GM18907 (cell line): ENCODE results near the gene EPHB3.
"Not testable (repeated sequence)": the region's sequence is repeated elsewhere in the genome, so short reads cannot be mapped to it uniquely, and the experiment has no call there.

ENCODE experiments used
- ATAC-seq: cut with Tn5 transposase; IDR thresholded peaks from one replicate; pipeline ENCODE4 v1.9.1; 2021; ENCODE audit warnings: mild to moderate bottlenecking, moderate library complexity; ENCODE audit not compliant: unreplicated experiment

The EPHB3 gene

DNA sequence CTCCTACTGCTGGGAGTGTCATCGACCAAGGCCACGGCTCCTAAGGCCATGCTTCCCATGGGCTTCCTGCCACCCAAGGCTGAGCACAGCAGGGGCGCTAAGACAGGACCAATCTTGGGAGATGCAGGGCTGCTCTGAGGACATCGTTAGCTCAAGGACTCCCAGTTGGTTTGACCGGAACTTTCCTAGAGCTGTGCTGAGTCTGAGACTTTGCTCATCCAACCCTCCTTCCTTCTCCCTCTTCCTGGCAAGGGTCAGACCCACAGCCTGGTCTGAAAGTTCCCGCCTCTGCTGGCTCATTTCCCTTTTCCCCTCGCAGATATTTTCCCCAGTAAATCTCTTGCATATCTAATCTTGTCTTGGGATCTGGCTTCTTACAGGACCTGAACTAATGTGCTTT lies 57.2 kb downstream of the EPHB3 start:
- no peak for ATAC-seq

DNA sequence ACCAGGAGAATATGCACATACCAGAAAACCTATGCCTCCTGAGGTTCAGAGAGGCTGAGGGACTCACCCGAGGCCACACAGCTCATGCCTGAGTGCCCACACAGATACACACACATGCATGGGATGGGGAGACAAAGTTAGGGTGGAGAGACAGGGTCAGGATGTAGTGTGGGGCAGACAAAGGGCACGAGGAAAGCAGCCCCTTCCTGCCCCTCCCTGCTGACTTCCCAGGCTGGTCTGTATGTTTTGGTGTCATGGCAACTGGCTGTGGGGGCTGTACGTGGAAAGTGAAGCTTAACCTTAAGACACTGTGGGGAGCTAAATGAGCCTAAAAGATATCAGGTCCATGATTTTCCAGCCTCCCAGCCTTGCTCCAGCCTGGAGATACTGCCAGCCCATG lies 57.8 kb downstream of the EPHB3 start:
- no peak for ATAC-seq

DNA sequence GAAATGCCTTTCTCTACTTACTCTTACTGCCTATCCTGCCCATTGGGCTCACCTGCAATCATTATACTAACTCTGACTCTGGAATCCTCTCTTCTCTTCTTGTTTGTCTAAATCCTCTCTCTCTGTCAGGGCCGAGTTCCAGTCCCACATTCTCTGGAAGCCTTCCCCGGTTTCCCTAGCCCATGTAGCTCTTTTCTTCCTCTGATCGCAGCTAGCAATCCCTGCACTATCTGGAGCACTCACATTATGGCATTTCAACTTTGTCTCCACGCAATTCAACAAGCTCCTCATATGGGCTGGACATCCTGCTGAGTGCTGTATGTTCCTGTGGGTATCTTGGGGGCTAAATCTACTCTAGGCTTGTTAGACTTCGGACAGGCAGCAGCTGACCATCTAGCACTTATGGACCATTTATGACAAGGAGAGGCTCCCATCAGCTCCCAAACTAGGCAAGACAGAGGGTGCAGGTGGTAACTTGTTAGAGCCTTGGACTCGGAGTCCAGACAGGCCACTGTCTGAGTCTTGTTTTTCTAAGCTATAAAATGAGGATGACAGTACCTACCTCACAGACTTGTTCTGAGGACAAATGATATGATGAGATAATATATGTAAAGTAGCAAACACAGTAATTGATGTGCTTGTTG lies 58.3 kb downstream of the EPHB3 start:
- no peak for ATAC-seq

DNA sequence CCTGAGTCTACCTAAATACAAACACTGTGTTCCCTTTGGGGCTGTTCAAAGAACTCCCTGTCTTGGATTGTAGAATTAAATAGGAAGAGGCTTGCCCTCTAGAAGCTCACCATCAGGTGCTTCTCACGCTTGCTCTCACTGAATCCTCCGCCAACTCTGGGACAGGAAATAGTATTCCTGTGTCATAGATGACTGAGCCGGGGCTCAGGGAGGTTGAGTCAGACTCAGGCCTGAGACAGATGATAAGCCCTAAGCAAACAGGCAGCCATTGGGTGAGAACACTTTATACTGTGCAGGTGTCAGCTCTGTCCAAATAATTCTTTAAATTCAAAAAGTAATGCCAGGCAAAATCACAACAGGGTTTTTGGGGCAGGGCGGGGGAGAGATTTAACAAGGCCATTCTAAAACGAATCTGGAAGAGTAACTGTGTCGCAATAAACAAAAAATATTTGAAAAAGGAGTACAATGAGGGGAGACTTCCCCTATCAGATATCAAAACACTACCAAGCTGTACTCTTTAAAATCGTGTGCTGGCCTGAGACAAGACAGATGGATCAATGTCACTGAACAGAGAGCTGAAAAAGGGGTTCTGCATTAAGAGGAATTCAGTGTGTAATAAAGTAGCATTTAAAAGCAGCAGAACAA lies 59.0 kb downstream of the EPHB3 start:
- ATAC-seq: no peak

DNA sequence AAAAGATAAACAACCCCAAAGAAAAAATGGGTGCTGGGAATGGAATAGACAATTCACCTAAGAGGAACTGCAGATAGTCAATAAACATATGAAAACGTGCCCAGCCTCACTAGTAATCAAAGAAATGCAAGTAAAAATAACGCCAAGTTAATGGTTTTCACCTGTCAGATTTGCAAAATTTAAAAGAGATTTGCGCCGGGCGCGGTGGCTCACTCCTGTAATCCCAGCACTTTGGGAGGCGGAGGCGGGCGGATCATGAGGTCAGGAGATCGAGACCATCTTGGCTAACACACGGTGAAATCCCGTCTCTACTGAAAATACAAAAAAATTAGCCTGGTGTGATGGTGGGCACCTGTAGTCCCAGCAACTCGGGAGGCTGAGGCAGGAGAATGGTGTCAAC lies 60.6 kb downstream of the EPHB3 start:
- ATAC-seq: not testable (repeated sequence)

DNA sequence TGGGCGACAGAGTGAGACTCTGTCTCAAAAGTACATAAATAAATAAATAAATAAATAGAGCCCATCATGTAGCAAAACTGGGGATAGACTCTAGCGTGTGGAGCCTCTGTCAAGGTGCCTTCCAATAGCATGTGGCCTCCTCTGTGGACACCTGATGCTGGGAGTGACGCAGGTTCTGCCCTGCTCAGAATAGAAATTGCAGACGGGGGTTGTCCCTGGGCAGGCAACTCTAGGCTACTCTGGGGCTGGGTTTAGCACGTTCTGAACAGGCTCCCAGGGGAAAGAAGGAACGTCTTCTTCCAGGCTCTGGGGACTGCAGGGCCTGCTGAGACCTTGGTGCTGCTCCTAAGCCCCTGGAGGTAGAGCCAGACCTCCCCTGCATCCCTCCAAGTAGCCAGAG lies 65.3 kb downstream of the EPHB3 start:
- ATAC-seq: no peak

DNA sequence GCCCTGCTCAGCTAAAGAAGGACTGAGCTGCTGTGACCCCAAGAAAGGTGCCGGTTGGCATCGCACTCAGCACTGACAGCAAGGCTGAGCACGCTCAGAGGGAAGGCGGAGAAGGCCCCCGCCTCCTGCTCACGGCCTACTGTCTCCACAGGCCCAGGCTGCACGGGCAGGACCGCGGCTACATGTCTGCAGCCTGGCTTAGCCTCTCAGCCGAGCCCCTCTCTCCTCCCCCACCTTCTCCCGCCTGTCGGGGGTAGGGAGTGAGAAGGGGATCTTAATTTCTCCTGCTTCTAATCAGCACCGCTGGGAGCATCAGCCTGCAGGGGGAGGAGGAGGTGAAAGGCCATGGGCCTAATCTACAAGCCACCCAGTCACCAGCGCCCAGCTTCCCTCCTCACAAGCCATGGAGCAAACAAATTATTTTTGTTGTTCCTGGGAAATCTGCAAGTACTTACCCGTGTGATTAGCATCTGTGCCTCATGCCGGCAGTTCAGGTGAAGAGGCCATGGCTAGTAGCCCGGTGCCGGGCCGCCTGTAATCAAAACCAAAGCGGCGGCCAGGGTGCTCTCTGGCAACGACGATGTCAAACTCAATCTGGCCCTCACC lies 68.1 kb downstream of the EPHB3 start:
- no peak for ATAC-seq

DNA sequence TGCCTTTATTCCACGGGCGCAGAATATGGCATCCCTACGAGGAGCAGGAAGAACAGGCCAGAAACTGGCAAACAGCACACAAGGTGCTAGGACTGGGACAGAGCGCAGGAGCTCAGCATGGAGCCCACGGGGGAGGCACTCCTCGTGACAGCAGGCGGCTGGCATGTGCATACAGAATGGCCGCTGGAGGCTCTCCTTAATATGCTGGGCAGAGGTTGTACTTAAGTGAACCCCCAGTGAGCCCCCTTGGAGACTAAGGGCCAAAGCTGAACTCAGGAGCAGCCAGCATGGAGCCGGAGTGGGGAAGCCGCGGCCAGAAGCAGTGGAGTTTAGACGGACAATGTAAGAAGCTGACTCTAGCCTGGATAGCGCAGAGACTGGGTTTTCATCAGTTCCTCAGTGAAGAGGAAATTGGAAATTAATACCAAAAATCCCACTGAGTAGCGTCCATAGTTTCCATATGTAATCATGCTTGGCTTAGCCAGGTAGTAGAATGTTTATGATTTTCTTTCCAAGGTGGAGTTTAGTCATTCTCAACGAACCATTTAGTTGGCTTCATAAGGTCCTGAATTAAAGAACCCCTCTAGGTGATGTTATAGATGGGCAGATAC lies 69.4 kb downstream of the EPHB3 start:
- ATAC-seq: no peak

DNA sequence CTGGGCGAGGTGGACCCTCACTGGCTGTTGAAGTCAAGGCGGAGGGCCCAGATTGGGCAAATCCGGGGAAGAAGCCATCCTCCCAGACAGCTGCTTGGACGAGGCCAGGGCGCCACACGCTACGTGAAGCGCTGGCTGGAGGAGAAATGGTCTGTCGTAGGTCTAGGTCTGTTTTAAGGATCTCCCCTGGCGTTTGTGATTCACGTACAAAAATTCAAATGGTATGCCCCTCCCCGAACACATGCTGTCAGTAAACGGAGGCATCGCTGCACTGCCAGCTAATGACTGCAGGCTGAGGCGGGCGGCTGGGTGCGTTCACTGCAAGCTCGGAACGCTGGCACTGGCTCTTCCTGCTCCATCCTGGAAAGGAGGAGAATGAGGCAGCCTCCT lies 69.9 kb downstream of the EPHB3 start:
- ATAC-seq: no peak
